C4-2B (cell line): Measurements from ENCODE around the gene GOLGA7B.

Experiments
- CTCF ChIP-seq: fragments of 450-650 bp; conservative IDR thresholded peaks from 2 replicates; pipeline ENCODE4 v1.5.1; 2017; ENCODE audit warnings: mild to moderate bottlenecking
- ZFX ChIP-seq: fragments of 450-650 bp; IDR thresholded peaks from 2 replicates; pipeline ENCODE4 v1.6.1; 2017

- TF ChIP-seq CTCF (peak; percentile 97), ZFX (no peak)
Measured at GRCh38 chr10:97914837-97915211, 65.2 kb downstream of the GOLGA7B start.
